H1 (cell line): ENCODE measurements around the gene ACOT12. TPM values are rescaled to one million over a fixed set of nuclear protein-coding genes. Genes with fewer than 3 reads are reported as not detected.

Experiments
- CTCF ChIA-PET: fragments of 300-600 bp; sonication (Branson Sonifier 250); formaldehyde crosslinking; loops from one replicate; lab custom pipeline; 2021; ENCODE audit not compliant: partially characterized antibody; lab: Charles Lee
- POLR2A ChIA-PET: fragments of 300-600 bp; sonication (Branson Sonifier 250); formaldehyde crosslinking; loops from one replicate; lab custom pipeline; 2021; ENCODE audit warnings: inconsistent platforms; ENCODE audit not compliant: partially characterized antibody; lab: Charles Lee
- DNase-seq, 2 experiments: peaks; one replicate each; pipeline versions ENCODE4 v3.0.0 to v3.0.0-alpha.2; 2010 to 2022; ENCODE audit warnings: low spot score in 2 of 2, low read depth in 1 of 2, mixed read lengths in 1 of 2
- FAIRE-seq: peaks from 2 replicates; lab custom pipeline; 2011; peaks lifted over from hg19 to GRCh38; lab: Jason Lieb, UNC
- H2AFZ ChIP-seq: 2 replicates; pipeline ENCODE4 v1.8.1; 2012; ENCODE audit warnings: low read length, inconsistent platforms
- H2AK5ac ChIP-seq: 2 replicates; pipeline ENCODE4 v1.6.1; 2013; ENCODE audit warnings: low read depth, low read length
- H2BK120ac ChIP-seq: replicated peaks from 2 replicates; pipeline ENCODE3; 2013; ENCODE audit warnings: low read depth, low read length, inconsistent platforms
- H2BK12ac ChIP-seq: 2 replicates; pipeline ENCODE4 v1.6.1; 2013; ENCODE audit warnings: low read depth, low read length
- H2BK15ac ChIP-seq: 2 replicates; pipeline ENCODE4 v1.6.1; 2013; ENCODE audit warnings: low read length
- H2BK20ac ChIP-seq: 2 replicates; pipeline ENCODE4 v1.6.1; 2013; ENCODE audit warnings: low read length
- H2BK5ac ChIP-seq: 2 replicates; pipeline ENCODE4 v1.6.1; 2013; ENCODE audit warnings: low read depth, low read length
- H3K14ac ChIP-seq: 2 replicates; pipeline ENCODE4 v1.6.1; 2013; ENCODE audit warnings: inconsistent platforms; ENCODE audit not compliant: insufficient read length
- H3K18ac ChIP-seq: 2 replicates; pipeline ENCODE4 v1.6.1; 2013; ENCODE audit warnings: low read length; ENCODE audit errors: extremely low read depth
- H3K23ac ChIP-seq: 2 replicates; pipeline ENCODE4 v1.6.1; 2013; ENCODE audit warnings: inconsistent platforms; ENCODE audit not compliant: insufficient read length
- H3K23me2 ChIP-seq: 2 replicates; pipeline ENCODE4 v1.6.1; 2013; ENCODE audit warnings: low read depth, low read length
- H3K27ac ChIP-seq: 2 replicates; pipeline ENCODE4 v1.6.1; 2011; ENCODE audit warnings: low read depth, low read length, inconsistent platforms
- H3K27me3 ChIP-seq, 4 experiments: replicated peaks in 1 of 4; 1 replicate in 1 of 4; 2 replicates in 3 of 4; pipeline versions ENCODE4 v1.6.1 to v1.8.1; 2011 to 2013; ENCODE audit warnings: low read length in 3 of 4, mild to moderate bottlenecking in 3 of 4, inconsistent platforms in 2 of 4, mixed read lengths in 2 of 4, moderate library complexity in 1 of 4; ENCODE audit not compliant: control insufficient read depth in 3 of 4, insufficient read depth in 3 of 4; ENCODE audit errors: extremely low read depth in 1 of 4
- H3K36me3 ChIP-seq, 4 experiments: 2 replicates each; pipeline versions ENCODE4 v1.6.1 to v1.8.1; 2011 to 2013; ENCODE audit warnings: mild to moderate bottlenecking in 4 of 4, low read length in 3 of 4, moderate library complexity in 2 of 4, control low read depth in 1 of 4, inconsistent platforms in 1 of 4; ENCODE audit not compliant: insufficient read depth in 4 of 4, control insufficient read depth in 2 of 4
- H3K4ac ChIP-seq: replicated peaks from 2 replicates; pipeline ENCODE3; 2013; ENCODE audit warnings: low read length, low read depth, mixed read lengths, inconsistent platforms; ENCODE audit not compliant: insufficient read length
- H3K4me1 ChIP-seq, 4 experiments: replicated peaks in 1 of 4; 1 replicate in 1 of 4; 2 replicates in 3 of 4; pipeline versions ENCODE4 v1.6.1 to v1.8.1; 2011 to 2013; ENCODE audit warnings: low read length in 3 of 4, inconsistent platforms in 2 of 4, mixed read lengths in 1 of 4; ENCODE audit not compliant: insufficient read depth in 4 of 4, control insufficient read depth in 3 of 4
- H3K4me2 ChIP-seq, 2 experiments: 2 replicates each; pipeline versions ENCODE4 v1.6.1 to v1.8.1; 2011 to 2013; ENCODE audit warnings: low read depth in 2 of 2, low read length in 2 of 2, control low read depth in 1 of 2, inconsistent platforms in 1 of 2, mild to moderate bottlenecking in 1 of 2; ENCODE audit not compliant: insufficient read depth in 1 of 2
- H3K4me3 ChIP-seq, 4 experiments: fragments of 200-600, 300-600 bp in 1 of 4; sonication (generic), shearing (Covaris generic), sonication (Bioruptor Twin) in 1 of 4; 2 replicates each; pipeline versions ENCODE4 v1.5.1 to v1.8.1; 2011 to 2016; ENCODE audit warnings: low read length in 4 of 4, low read depth in 3 of 4, control low read depth in 2 of 4, inconsistent platforms in 2 of 4, mild to moderate bottlenecking in 2 of 4, mixed read lengths in 1 of 4, moderate library complexity in 1 of 4; ENCODE audit not compliant: insufficient read depth in 2 of 4; ENCODE audit errors: extremely low read depth in 1 of 4
- H3K56ac ChIP-seq: replicated peaks from 2 replicates; pipeline ENCODE3; 2013; ENCODE audit warnings: low read depth, mild to moderate bottlenecking, mixed read lengths, low read length, inconsistent platforms; ENCODE audit not compliant: insufficient read length
- H3K79me1 ChIP-seq: 2 replicates; pipeline ENCODE4 v1.6.1; 2013; ENCODE audit warnings: low read depth, low read length, control low read depth
- H3K79me2 ChIP-seq, 2 experiments: 2 replicates each; pipeline versions ENCODE4 v1.6.1 to v1.8.1; 2012 to 2013; ENCODE audit warnings: low read length in 2 of 2, mild to moderate bottlenecking in 2 of 2, inconsistent platforms in 1 of 2; ENCODE audit not compliant: insufficient read depth in 2 of 2, control insufficient read depth in 1 of 2
- H3K9ac ChIP-seq, 4 experiments: replicated peaks in 1 of 4; 1 replicate in 1 of 4; 2 replicates in 3 of 4; pipeline versions ENCODE4 v1.6.1 to v1.8.1; 2011 to 2013; ENCODE audit warnings: low read depth in 3 of 4, low read length in 3 of 4, control low read depth in 2 of 4, mild to moderate bottlenecking in 2 of 4, moderate library complexity in 2 of 4, inconsistent platforms in 1 of 4; ENCODE audit errors: extremely low read depth in 1 of 4
- H3K9me3 ChIP-seq, 2 experiments: 2 replicates each; pipeline versions ENCODE4 v1.6.1 to v1.8.1; 2012 to 2013; ENCODE audit warnings: mild to moderate bottlenecking in 2 of 2, moderate library complexity in 2 of 2, control low read depth in 1 of 2, inconsistent platforms in 1 of 2, low read depth in 1 of 2, low read length in 1 of 2, mixed read lengths in 1 of 2; ENCODE audit not compliant: insufficient read depth in 2 of 2
- H4K20me1 ChIP-seq, 2 experiments: replicated peaks in 1 of 2; 2 replicates each; pipeline versions ENCODE3 to v1.8.1; 2011 to 2013; ENCODE audit warnings: inconsistent platforms in 2 of 2, low read length in 2 of 2, mild to moderate bottlenecking in 1 of 2; ENCODE audit not compliant: insufficient read depth in 2 of 2, control insufficient read depth in 1 of 2
- H4K5ac ChIP-seq: 2 replicates; pipeline ENCODE4 v1.6.1; 2013; ENCODE audit warnings: low read length, low read depth, mixed read lengths, inconsistent platforms; ENCODE audit not compliant: insufficient read length
- H4K8ac ChIP-seq: 2 replicates; pipeline ENCODE4 v1.8.0; 2013; ENCODE audit warnings: mild to moderate bottlenecking, moderate library complexity, low read length, inconsistent platforms; ENCODE audit not compliant: insufficient read depth; ENCODE audit errors: extremely low read depth
- H4K91ac ChIP-seq: replicated peaks from 2 replicates; pipeline ENCODE3; 2013; ENCODE audit warnings: low read length, mixed read lengths, inconsistent platforms; ENCODE audit not compliant: insufficient read length
- WGBS, 2 experiments: shearing (Covaris generic) in 1 of 2; methylation state at CpG; one replicate each; pipeline versions ENCODE4 v1.1.6 to v1.1.7; 2013 to 2015; ENCODE audit warnings: low lambda C conversion rate in 2 of 2, mixed read lengths in 2 of 2, inconsistent platforms in 1 of 2, low coverage in 1 of 2, missing lambda C conversion rate in 1 of 2; ENCODE audit not compliant: insufficient replicate concordance in 2 of 2, insufficient coverage in 1 of 2, insufficient read length in 1 of 2; ENCODE audit errors: extremely low coverage in 1 of 2, missing lambda C conversion rate in 1 of 2; 5-methylcytosine and 5-hydroxymethylcytosine counted together
- polyA plus RNA-seq, 7 experiments: library from polyadenylated mRNA; depleted of rRNA in 3 of 7; stranded (reverse) in 5 of 7; unstranded in 2 of 7; fragments of >200 nt in 5 of 7; fragments of 200-250 nt in 2 of 7; gene quantifications; 1 replicate in 5 of 7; 2 replicates in 1 of 7; 4 replicates in 1 of 7; pipeline versions ENCODE4 v1.2.1 to v1.2.3, GENCODE V29; 2011 to 2013; ENCODE audit warnings: missing spikeins in 2 of 7, mixed read lengths in 2 of 7
- total RNA-seq: library from RNA; stranded (reverse); fragmentation: NEBNext Ultra II Directional; extraction: Animal tissue kit (Norgen Biotek cat#: 25700); gene quantifications from 2 replicates; pipeline ENCODE4 v1.2.1, GENCODE V29; 2021
- TF ChIP-seq, protein P1 (sequence below): IDR thresholded peaks from 2 replicates; pipeline ENCODE4 v1.6.1; 2012; ENCODE audit warnings: inconsistent platforms

ACOT12 gene
- total and polyA plus RNA-seq, 2 of the 8 experiments (the other 6 are each of a cell fraction or from before 2014, with no cell fraction given) = 0.29 TPM; not detected in 1

DNA sequence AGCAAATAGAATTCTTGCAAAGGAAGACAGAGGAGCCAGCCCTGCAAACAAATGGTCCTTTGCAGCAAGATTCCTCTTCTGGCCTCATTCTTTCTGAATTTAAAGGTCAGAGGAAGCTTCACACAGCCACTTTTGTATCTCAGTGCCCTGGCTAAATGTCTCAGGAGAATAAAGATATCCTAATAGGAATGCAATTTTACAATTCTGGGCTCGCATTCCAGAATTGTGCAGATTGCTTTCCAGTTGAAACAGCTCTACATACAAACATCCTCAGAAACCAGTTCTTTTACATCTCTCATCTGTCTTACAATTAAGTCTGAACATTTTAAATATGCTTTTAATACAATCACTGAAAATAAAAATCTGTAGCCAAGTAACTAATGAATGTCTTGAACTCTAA is 14.6 kb upstream of the ACOT12 start:
- Histone ChIP-seq H3K18ac (no peak overlapping the region), H2BK12ac (no peak overlapping the region), H4K5ac (no peak overlapping the region), H4K20me1 (no peaks in the 10 kb centered on the region), H3K27ac (no peak overlapping the region), H2BK15ac (no peak overlapping the region), H3K79me1 (no peaks in the 10 kb centered on the region), H3K9ac (no peak overlapping the region), H2AFZ (no peak overlapping the region), H3K4me1 (no peaks in the 10 kb centered on the region), H2BK20ac (no peak overlapping the region), H3K9me3 (no peaks in the 10 kb centered on the region), H3K23me2 (no peaks in the 10 kb centered on the region), H3K4ac (no peak overlapping the region), H3K27me3 (peaks cover 0 to 1% (median 0%) of the 10 kb centered on the region in 4 experiments; a peak in 1 of 7 replicates), H3K4me3 (no peak overlapping the region), H3K36me3 (no peaks in the 10 kb centered on the region), H3K4me2 (no peak overlapping the region), H3K56ac (no peak overlapping the region), H4K91ac (no peak overlapping the region), H3K23ac (no peak overlapping the region)
- FAIRE-seq = no peak
- 80% methylated on average over 1 of the region's 1 CpG; no CpG with 5 or more reads in 1 of the 2 experiments for WGBS, 2 experiments
- TF ChIP-seq, protein P1, sequence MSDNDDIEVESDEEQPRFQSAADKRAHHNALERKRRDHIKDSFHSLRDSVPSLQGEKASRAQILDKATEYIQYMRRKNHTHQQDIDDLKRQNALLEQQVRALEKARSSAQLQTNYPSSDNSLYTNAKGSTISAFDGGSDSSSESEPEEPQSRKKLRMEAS = no peak
- TF ChIP-seq, all 59 proteins: peak for 0
- H3K14ac ChIP-seq = no peak overlapping the region
- ChIA-PET POLR2A (interaction anchor here (0.8 kb wide), 1 partner anchor 59 kb away, joined by 3 read pairs; no protein-coding TSS in a partner anchor), CTCF (interaction anchor here (0.9 to 3.6 kb wide), 4 partner anchors 13 to 851 kb away, joined by 3 to 11 read pairs (median 4); no protein-coding TSS in a partner anchor)
- H2BK5ac ChIP-seq = no peak overlapping the region
- H3K79me2 ChIP-seq = no peaks in the 10 kb centered on the region
- H2AK5ac ChIP-seq = no peak overlapping the region
- H2BK120ac ChIP-seq = no peak overlapping the region
- no peak overlapping the region for H4K8ac ChIP-seq
- DNase-seq = no peak
